NB4 (cell line): ENCODE measurements around the gene ZDHHC9.

Experiments
- DNase-seq: peaks from one replicate; pipeline ENCODE4 v3.0.0; 2010; ENCODE audit warnings: low read depth
- H3K4me3 ChIP-seq: one replicate; pipeline ENCODE4 v1.5.1; 2011; ENCODE audit warnings: mild to moderate bottlenecking, low read depth, low read length, moderate library complexity
- CTCF ChIP-seq: IDR thresholded peaks from one replicate; pipeline ENCODE4 v1.5.1; 2012; ENCODE audit warnings: low read depth, low read length
- MAX ChIP-seq: IDR thresholded peaks from 2 replicates; pipeline ENCODE4 v1.6.1; 2011; ENCODE audit warnings: low read depth, low read length
- MYC ChIP-seq: IDR thresholded peaks from 2 replicates; pipeline ENCODE4 v1.6.1; 2011; ENCODE audit warnings: low read depth, low read length
- POLR2A ChIP-seq: IDR thresholded peaks from 2 replicates; pipeline ENCODE4 v1.6.1; 2011; ENCODE audit warnings: mild to moderate bottlenecking; ENCODE audit not compliant: insufficient read length; ENCODE audit errors: extremely low read depth

The ZDHHC9 gene

GRCh38 chrX:129761596-129761995 lies 82.1 kb downstream of the ZDHHC9 start:
- H3K4me3 ChIP-seq = no peak overlapping the region
- TF ChIP-seq MYC (no peak), POLR2A (no peak), CTCF (no peak), MAX (no peak)
- DNase-seq = no peak

- no peak for DNase-seq
- no peak for TF ChIP-seq POLR2A
- TF ChIP-seq CTCF = no peak
- no peak for TF ChIP-seq MYC
- TF ChIP-seq MAX = no peak
- H3K4me3 ChIP-seq = no peak overlapping the region
Measured at GRCh38 chrX:129760981-129761380, 82.7 kb downstream of the ZDHHC9 start.

GRCh38 chrX:129760155-129760554 lies 83.5 kb downstream of the ZDHHC9 start:
- no peak for DNase-seq
- H3K4me3 ChIP-seq = no peak overlapping the region
- no peak for TF ChIP-seq MAX

- TF ChIP-seq MYC = no peak
- no peak for TF ChIP-seq MAX
- TF ChIP-seq CTCF = no peak
- no peak for TF ChIP-seq POLR2A
- no peak overlapping the region for H3K4me3 ChIP-seq
- DNase-seq = peak; percentile 51
Measured at GRCh38 chrX:129759576-129760061, 84.1 kb downstream of the ZDHHC9 start.

GRCh38 chrX:129755779-129756650 lies 87.7 kb downstream of the ZDHHC9 start:
- DNase-seq = peak; percentile 64
- H3K4me3 ChIP-seq = no peak overlapping the region

More at GRCh38 chrX:129755779-129756650, 87.7 kb downstream of the ZDHHC9 start:
- TF ChIP-seq POLR2A = no peak
- TF ChIP-seq CTCF = peak; percentile 38
